Activated CD4-positive, alpha-beta T cell treated with anti-CD3 and anti-CD28 coated beads, Interleukin-2, amount 50 U/mL, for 4 hours (primary cell): ENCODE measurements around the gene MEIOC.

Experiments
- DNase-seq, 2 experiments: peaks; one replicate each; pipeline ENCODE4 v3.0.0-alpha.2; 2020

MEIOC gene

GRCh38 chr17:44719444-44719843 is 63.2 kb downstream of the MEIOC start:
- DNase-seq = no peak

GRCh38 chr17:44722254-44722653 is 66.0 kb downstream of the MEIOC start:
- DNase-seq = no peak
